T-helper 1 cell treated with Interleukin-12 subunit alpha and Interleukin-12 subunit beta and Interleukin-4 antibody, amounts not matched to agents 30 ng/mL and 1 ng/mL, for 36 hours (primary cell): ENCODE data around the gene CUEDC2. TPM values are rescaled to one million over a fixed set of nuclear protein-coding genes. Genes with fewer than 3 reads are reported as not detected.

Experiments
- intact Hi-C: fragments of 100-400 bp; cut with micrococcal nuclease; formaldehyde crosslinking; loops from one replicate; pipeline ENCODE4 v1.15.1; 2024
- total RNA-seq: library from RNA; stranded (reverse); gene quantifications from 2 replicates; pipeline ENCODE4 v1.2.3, GENCODE V29; 2022

Gene CUEDC2
- total RNA-seq, 1 donor from 2014 or later, result 65.3 TPM

DNA sequence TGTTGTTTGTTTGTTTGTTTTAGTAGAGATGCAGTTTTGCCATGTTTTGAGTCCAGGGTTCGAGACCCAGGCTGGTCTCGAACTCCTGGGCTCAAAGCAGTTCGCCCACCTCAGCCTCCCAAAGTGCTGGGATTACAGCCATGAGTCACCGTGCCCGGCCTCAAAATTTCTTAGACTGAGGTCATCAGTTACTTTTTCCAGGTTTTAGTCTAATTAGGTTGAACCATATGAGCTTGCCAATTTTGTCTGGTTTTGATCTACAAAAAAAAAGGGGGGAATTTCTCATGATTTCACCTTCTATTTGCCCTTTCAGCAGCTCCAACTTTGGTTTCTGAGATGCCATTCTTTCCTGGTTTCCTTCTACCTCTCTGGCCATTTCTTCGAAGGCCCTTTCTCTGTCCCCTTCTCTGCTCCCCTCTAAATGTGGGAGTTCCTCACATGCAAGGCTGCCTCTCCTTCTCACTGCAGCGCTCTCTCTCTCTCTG, 5.5 kb downstream of the CUEDC2 start:
- intact Hi-C loops, result loop anchor here (10.0 kb wide), 1 partner anchor 362 kb away; the partner anchor contains the start of gene HPS6

DNA sequence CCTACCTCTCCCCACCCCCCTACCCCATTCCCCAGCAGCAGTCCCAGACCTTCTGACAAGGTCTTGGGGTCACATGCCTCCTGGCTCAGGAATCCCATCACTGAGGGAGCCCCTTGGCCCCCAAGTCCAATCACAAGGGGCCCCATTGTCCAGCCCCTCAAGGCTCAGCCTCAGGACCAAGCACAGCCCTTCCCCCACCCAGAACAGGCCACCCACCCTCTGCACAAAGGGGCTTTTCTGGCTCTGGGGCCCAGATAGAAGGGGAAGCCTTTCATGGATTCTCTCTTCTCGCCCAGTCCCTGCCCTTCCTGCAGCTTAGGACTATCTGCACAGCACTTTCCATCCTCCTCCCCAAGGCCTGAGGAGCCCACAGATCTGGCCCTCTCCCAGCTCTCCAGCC, 6.9 kb downstream of the CUEDC2 start:
- intact Hi-C loops, result loop anchor here (10.0 kb wide), 1 partner anchor 361 kb away; the partner anchor contains the start of gene HPS6

DNA sequence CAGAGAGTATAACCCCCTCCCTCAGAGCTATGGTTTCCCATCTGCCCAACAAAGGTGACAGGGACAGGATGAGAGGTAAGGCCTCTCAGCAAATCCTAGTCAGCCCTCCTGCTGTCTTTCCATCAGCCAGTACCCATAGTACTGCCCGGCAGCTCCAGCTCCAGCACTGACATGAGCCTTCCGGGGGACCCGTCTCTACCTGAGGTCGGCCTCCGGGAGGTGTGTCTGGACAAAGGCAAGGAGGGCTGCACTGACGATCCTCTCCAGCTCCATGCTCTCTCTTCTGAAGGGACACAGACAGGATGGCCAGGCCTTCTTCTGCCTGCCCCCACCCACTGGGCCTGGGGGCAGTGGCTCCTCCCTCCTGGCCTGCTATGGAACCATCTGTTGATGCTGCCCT, 7.5 kb downstream of the CUEDC2 start:
- intact Hi-C loops, result loop anchor here (5.0 to 10.0 kb wide), 2 partner anchors 258 to 360 kb away; partner anchors contain the start of gene HPS6

DNA sequence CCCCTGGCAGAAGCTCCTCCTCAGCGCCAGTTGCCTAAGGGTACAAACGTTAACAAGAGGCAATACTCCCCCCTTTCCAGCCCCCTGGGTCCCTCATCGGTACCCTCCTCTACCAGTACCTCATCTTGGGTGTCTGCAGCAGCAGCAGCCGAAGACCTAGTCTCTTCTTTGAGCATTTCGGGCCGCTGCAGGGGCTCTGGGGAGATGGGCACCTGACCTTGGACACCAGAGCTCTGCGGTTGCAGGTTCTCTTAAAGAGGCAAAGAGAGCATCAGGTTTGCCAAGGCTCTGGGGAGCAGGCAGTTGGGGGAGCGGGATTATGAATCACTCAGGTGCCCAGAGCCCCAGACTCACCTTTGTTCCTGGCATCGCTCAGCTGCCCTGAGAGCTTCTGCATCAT, 8.2 kb downstream of the CUEDC2 start:
- intact Hi-C loops, result loop anchor here (5.0 to 10.0 kb wide), 2 partner anchors 257 to 359 kb away; partner anchors contain the start of gene HPS6

DNA sequence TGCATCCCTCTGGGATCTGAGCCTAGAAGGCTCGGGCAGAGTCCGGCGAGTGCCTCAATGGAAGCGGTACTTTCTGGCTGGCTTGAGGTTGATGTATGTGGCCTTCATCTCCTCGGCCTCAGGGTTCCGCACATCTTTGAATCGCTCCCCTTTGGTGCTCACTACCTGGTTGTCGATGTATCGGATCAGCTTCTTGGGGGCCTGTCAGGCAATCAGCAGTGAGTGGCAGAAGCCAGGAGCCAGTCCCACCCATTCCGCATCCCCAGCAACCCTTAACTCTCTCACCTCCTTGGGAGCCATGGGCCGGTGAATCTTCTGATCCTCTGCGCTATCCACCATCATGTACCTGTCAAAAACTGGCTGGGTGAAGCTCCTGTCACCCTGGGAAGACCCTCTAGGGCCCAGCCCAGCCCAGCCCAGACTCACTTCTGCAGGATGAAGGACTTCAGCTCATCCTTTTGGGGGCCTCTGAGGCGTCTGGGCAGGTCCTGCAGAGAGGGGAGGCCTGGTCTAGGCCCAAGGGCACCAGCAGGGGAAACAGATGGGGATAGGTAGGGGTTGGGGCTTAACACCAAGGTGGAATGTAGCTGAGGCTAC, 8.9 kb downstream of the CUEDC2 start:
- intact Hi-C loops, result loop anchor here (5.0 to 10.0 kb wide), 2 partner anchors 256 to 359 kb away; partner anchors contain the start of gene HPS6

DNA sequence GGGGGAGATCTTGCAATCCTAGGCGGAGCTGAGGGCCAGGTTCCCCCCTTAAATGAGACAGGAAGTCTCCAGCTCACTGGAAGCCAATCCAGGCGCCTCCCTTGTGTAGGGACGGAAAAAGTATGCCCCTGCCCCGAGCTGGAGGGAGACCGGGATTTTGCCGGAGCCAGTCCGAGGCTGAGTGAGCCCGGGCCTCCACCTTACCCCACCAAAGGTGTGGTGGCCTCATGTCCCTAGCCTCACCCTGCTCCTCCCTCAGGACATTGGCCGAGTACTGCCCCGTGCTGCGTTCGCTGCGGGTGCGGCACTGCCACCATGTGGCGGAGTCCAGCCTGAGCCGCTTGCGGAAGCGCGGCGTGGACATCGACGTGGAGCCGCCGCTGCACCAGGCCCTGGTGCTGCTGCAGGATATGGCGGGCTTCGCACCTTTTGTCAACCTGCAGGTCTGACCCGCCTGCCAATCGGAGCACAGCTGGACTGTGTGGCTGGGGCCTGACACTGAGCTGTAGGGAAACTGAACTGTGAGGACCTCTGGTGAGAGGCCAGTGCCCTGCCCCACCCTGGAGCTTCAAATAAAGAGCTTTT, 9.7 kb downstream of the CUEDC2 start:
- intact Hi-C loops, result loop anchor here (1.0 to 10.0 kb wide), 4 partner anchors 57 to 358 kb away; partner anchors contain the start of gene HPS6

DNA sequence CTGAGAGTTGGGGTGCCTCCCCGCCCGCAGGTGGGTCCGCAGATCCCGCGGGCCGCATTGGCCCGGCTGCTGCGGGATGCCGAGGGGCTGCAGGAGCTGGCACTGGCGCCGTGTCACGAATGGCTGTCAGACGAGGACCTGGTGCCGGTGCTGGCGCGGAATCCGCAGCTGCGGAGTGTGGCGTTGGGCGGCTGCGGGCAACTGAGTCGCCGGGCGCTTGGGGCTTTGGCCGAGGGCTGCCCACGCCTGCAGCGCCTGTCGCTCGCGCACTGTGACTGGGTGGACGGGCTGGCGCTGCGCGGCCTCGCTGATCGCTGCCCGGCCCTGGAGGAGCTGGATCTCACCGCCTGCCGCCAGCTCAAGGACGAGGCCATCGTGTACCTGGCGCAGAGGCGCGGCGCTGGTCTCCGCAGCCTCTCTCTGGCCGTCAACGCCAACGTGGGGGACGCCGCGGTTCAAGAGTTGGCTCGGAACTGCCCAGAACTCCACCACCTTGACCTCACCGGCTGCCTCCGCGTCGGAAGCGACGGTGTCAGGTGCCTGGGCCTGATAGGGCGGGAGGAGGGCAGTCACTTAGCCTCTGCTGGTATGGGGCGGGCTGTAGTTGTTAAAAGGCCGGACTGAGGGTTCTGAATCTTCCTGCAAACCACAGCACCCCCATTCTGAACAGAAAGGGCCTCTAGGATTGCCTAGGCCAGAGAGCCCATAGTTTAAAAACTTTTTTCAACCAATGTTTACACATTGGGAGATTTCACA, 10.4 kb downstream of the CUEDC2 start:
- intact Hi-C loops, result loop anchor here (1.0 to 10.0 kb wide), 12 partner anchors 10 to 357 kb away; partner anchors contain the start of genes ACTR1A, CUEDC2 and HPS6

DNA sequence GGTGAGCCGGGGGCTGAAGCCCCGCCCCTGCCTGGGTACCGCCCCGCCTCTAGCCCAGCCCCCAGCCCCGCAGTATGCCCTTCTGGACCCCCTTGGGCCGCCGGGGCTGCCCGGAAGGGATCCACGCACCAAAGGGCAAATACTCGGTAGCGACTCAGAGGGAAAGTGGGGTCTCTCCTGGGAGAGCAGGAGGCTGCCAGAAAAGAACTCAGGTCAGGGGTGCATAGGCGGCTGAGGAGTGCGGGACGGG, 10.9 kb downstream of the CUEDC2 start:
- intact Hi-C loops, result loop anchor here (1.0 to 10.0 kb wide), 10 partner anchors 11 to 357 kb away; partner anchors contain the start of genes ACTR1A, CUEDC2 and HPS6

DNA sequence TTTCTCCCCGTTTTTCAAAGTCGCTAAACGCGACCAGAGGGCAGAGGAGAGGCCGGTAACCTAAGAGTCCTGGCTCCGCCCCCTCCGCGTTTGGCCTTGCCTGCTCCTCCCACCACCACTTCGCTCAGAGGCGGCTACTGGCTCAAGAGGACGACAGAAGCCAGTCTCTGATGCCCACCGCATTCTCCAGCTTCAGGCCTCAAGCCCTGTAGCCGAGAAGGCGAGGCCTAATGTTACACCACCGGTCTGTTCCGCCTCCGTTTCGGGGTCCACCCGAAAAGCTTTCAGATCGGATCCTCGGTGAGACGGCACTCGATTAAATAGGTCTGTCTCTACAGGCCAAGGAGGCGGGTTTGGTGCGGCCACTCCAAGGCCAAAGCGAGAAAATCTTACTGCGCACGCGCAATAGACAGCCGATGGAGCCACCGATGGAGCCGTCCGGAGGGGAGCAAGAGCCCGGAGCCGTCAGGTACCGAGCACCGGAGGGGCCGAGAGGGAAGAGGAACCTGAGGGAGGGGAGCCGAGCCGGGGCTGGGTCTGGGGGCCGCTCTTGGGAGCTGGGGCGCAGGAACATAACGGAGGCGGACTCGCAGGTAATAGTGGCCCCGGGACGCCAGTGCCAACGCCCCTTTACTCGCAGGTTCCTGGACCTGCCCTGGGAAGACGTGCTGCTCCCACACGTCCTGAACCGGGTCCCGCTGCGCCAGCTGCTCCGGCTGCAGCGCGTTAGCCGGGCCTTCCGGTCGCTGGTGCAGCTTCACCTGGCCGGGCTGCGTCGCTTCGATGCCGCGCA, 11.5 kb downstream of the CUEDC2 start, which contains the start of gene FBXL15:
FBXL15 (plus strand) TSS at position 123 of the 793 bp plus-strand sequence; CDS start at position 417, 294 bp downstream.
- intact Hi-C loops, result loop anchor here (1.0 to 10.0 kb wide), 11 partner anchors 11 to 356 kb away; partner anchors contain the start of genes ACTR1A, CUEDC2, HPS6 and NOLC1

DNA sequence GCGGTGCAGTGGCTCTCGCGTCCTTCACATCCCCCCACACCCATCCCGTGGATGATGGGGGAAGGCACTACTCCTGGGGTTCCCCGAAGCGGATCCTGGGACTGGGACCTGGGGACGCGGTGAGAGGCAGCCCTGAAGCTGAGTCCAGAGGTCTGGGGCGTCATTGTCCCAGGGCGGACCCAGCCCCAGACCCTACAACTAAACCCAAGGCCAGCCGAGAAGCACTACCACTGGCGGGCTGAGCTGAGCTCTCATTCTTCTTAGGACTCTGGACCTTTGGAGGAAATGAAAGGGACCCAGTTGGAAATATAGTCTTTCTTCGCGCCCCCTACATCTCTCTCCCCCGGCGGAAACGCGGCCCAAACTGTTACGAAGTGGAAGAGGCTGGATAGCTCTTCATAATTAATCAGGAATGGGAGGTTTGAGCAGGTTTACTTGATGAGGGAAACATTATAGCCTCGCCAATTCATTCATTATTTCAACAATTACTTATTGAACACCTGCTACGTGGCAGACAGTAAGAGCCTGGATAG, 12.1 kb downstream of the CUEDC2 start:
- intact Hi-C loops, result loop anchor here (1.0 to 10.0 kb wide), 3 partner anchors 253 to 355 kb away; partner anchors contain the start of genes HPS6 and NOLC1

DNA sequence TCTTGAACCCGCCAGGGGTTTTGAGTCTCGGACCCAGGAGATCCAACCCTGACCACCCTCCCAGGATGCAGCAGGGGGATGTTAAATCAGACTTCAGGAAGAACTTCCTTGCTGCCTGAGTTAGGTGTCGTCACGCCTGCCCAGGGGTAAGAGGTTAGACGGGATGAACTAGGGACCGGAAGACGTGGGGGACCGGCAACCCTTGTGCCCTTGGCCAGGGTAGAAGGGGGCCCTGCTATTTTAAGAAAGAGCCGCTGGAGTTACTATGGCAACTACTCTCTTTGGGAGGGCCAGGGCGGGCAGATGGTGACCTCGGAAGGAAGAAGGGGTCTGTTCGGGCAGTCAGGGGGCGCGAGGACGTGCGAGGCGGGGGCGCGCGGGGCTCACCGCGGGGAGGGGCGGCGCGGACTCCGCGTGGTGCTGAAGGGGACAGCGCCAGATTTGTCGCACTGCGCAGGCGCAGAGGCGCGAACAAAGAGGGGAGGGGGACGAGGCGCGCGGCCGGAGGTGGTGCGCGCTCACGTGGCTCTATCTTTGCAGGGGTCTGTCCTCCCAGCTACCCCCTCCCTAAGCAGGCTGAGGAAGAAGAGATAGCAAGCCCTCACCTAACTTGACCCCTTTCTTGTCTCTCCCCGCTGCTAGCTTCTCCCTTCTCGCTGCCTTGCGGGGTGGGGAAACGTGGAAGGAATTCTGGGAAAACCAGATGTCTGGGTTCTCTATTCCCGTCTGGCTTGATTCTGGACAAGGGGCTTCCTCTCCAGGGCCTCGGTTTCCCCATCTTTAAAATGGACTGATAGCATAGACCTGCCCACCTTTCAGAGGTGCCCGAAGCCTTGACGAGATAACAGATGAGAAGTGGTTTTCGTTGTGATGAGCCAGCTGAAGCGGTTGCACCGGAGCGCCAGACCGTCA, 12.8 kb downstream of the CUEDC2 start:
- intact Hi-C loops, result loop anchor here (1.0 to 10.0 kb wide), 3 partner anchors 252 to 355 kb away; partner anchors contain the start of genes HPS6 and NOLC1

DNA sequence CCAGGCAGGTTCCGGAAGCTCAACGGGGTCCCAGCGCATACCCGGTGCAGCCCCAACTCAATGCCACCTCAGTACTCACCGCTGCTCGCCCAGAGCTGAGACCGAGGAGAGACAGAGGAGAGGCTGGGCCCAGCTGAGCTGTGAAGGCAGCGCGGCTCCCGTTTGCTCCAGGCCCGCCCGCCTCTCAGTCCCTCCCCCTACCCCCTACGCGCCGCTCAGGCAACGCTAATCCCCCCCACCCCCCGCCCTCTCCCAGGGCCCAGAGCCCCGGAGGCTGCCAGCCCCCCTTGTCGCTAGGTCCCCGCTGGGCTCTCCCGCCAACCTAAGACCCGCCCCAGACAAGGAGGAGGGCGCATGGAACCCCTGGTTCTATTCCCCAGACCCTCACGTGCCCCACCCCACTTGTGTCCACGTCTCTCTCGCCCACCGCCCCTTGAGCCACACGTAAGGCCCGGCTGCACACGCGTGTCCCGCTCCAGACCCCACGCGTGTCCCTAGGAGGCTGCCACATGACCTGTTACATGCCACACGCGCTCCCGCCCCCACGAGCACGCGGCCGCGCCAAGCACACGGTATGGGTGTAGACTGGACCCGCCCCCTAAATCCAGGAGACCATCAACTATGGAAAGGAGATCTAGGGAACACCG, 13.6 kb downstream of the CUEDC2 start, which contains the start of gene PSD:
PSD (minus strand) TSS at position 164 of the 647 bp plus-strand sequence. CDS start 1,747 bp downstream, outside the sequence.
- intact Hi-C loops, result no loop called here

DNA sequence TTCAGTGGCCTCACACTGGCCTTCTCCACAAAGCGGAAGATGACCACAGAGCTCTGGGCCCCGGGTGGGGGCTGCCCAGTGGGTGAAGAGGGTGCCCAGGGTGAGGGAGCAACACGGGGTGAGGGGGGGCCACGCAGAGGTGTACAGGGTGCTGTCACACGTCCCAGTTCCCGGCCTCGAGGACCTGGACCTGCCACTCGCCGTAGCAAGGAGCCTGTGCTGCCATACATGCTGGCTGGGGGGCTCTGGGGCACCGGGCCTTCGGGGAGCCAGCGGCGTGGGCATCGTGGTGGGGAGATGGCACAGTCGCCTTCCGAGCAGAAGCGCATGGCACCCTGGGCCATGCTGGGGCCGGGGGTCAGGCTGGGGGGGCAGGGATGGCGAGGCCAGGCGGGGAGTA, 15.7 kb downstream of the CUEDC2 start:
- intact Hi-C loops, result no loop called here

DNA sequence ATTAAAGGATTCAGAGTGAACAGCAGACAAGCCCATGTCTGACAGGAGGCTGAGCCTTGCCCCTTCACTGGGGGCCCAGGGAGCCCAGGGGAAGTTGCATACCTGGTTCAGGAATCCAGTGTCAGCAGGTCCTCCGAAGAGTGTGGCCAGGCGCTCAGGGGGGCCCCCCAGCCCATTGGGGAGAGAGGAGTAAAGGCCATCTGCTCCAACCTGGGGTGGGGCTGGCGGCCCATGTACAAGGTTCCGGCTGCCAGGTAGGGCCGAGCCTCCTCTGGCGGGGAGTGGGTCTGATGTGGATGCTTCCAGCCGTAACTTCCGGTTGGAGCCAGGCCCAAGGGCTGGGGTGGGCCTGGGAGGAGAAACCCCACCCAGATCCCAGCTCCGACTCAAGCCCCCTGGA, 16.1 kb downstream of the CUEDC2 start:
- intact Hi-C loops, result no loop called here

DNA sequence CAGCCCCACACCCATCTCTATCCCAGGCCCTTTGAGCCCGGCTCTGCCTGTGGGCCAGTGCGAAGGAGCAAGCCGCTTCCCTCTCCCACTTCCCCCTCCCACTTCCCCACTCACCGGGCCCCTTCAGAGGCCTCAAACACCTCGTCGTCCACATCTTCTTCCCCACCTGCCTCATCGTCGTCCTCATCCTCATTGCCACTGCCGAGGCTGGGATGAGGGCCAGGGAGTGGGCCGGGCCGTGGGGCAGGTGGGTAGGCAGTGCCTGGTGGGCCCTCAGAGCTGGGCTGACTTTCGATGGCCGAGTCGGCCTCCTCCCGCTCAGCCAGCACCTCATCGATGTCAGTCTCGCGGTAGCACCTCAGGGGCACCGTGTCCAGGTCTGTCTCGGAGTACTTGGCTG, 17.6 kb downstream of the CUEDC2 start:
- intact Hi-C loops, result no loop called here

DNA sequence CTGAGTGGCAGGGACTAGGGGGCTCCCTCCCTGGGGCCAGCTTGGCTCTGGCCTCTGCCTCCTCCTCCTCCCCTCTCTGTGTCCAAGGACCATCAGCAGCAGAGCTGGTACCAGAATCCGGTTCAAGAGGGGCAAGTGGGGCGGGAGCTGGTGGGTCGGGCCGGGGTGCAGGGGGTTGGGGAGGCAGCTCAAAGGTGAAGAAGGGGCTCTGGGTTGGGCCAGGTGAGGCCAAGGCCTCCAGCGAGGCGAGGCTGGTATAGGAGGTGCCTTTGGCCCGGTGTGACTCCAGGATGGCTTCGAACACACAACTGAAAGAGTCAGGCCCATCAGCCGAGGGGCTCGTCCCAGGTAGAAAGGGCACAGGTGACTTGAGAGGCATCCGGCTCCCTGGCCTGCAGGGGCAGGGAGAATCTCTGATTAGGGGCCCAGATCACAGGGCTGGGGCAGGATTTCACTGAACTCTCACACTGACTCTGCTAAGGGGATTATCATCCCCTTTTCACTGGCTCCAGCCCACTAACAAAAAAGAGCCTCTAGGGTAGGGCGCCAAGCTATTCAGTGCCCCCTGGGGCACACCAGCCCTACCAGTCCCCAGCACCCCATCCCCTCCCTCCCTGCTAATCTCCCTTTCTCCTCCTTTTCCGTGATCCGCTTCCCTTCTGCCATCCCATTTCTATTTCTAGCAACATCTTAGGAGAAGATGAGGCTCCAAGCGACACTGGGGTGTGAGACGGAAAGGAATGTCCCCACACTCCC, 18.4 kb downstream of the CUEDC2 start:
- intact Hi-C loops, result no loop called here

DNA sequence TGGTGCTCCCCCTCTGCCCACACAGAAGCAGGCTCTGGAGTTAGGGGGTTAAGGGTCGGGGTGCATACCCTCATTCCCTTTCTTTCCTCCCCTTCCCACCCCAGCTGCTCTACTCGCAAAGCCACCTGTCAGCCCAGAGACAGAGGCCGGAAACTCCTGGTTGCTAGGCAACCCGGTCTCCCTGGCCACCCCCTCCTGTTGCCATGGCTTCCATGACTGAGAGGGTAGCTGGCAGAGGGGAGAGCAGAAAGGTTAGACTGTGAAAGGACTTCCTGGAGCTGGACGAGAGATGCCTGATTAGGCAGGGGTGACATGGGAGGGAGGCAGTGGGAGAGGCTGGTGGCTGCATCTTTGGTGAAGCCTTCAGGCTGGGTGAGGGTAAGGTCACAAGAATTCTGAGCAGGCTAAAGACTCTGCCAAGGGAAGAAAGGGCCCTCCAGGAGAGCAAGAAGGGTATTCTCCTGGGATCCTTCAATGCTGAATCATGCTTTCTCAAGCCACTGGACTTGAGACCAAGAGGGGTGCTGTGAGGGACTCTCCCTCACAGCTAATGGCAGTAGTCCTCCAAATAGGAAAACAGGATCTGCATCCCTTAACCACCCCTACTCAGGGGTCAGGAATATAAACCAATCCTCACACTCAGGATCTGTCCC, 19.2 kb downstream of the CUEDC2 start:
- intact Hi-C loops, result no loop called here
